Activated T-cell treated with anti-CD3 and anti-CD28 coated beads for 1 hour (primary cell): ENCODE data around the gene SPATA24.
"Not testable (repeated sequence)": the region's sequence is repeated elsewhere in the genome, so short reads cannot be mapped to it uniquely, and the experiment has no call there.

Experiments
- DNase-seq: peaks from one replicate; pipeline ENCODE4 v3.0.0-alpha.2; 2020; ENCODE audit warnings: low read depth

Gene SPATA24

DNA sequence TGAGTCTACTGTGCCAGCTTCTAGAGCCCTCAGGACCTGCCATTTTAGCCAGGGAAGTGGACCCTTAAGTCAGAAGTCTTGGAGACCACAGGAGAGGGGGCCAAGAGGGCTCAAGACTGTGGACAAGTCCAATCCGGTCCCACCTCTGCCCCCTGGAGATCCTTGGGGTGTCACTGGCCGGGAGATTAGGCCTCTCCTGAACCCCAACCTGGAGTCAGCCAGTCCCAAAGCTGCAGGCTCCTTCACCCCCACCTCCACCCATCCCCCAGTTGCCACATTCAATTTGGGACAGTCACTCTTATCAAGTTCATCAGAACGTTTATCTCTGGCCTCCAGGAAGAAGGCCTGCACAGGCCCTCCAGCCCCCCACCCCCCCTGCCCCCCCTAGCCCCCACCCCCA is 21.1 kb downstream of the SPATA24 start:
- DNase-seq, result no peak

DNA sequence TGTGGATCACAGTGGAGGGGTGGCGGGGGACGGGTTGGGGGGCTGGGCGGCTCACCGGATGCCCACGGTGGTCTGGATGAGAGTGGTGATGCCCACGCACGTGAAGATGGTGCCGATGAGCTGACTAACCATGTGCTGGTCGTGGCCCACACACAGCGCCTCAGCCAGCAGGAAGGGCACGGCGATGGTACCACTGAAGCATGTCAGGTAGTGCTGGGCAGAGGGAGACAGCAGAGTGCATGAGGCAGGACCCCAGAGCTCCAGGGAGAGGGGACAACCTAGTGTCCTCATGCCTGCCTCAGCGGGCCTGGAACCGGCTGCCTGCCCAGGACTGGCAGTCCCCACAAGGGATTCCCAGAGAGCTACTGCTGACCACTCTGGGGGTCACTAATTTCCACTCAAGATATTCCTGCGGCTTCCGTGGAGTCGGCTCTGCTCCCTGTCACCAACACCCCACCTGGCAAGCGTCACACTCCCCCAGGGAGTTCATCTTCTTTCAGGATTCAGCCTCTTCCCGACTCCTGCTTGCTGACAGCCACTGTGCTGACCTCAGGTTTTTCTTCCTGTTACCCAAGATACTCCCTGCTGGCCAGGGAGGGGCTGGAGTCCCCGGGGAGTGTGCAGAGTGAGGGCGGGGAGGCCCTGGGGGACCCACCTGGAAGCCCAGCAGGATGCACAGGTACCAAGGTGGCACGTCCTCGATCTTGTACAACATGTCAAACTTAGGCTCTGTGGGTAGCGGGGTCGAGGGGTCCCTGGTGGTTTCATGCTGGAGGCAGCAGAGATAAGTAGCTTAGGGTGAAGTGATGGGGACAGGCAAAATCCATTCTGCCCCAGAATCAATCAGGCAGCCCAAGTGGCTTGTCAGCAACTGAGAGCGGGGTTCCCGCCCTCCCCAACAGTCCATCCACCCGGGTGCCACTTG is 21.8 kb downstream of the SPATA24 start:
- no peak for DNase-seq

DNA sequence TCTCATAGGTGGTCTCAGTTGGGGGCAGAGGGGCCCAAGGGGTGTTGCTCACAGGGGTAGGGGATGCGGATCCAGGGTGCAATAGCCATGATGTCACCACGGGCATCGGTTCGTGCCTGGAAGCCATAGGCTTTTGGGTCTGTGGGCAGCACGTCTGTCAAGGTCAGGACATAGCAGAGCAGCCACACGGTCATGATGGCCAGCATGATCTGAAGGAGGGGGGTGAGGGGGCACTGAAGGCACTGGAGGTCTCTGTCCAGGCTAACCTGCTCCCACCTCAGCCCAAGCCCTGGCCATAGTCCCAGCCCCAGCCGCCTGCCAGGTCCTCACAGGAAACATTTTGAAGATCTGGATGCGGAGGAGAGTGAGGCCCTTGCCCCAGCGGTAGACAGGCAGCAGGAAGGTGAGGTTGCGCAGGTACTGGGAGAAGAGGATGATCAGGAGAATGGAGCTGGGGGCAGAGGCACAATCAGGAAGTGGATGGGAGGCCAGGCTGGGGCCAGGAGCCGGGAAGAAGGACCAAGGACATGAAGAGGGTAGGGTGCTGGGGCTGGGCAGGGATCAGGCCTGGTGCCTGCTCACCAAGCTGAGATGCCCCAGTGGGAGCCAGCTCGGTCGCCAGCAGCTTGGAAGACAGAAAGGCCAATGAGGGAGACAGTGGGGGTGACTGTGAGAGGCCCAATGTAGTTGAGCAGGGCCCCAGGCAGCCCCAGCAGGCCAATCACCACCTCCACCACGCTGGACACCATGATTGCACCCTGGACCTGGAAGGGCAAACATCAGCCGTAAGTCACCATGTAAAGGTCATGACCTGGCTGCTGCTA is 24.1 kb downstream of the SPATA24 start:
- DNase-seq, result no peak

DNA sequence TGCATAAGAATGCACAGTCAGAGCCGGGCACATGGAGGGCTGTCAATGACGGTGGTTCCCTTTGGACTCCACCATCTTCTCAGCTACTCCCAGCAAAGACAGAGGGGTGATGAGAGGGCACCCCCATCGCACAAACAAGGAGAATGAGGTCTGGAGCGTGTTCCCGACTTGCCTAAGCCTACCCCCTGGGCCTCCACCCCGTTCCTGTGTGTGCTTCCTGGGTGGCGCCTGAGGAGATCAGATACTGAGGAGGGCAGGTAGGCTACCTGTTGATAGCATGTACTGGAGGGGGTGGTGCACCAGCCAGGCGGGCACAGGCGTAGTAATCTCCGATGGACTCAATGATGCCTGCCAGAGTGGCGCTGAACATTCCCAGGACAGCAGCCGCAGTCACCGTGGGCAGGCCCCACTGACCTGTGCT is 24.9 kb downstream of the SPATA24 start:
- DNase-seq, result no peak

DNA sequence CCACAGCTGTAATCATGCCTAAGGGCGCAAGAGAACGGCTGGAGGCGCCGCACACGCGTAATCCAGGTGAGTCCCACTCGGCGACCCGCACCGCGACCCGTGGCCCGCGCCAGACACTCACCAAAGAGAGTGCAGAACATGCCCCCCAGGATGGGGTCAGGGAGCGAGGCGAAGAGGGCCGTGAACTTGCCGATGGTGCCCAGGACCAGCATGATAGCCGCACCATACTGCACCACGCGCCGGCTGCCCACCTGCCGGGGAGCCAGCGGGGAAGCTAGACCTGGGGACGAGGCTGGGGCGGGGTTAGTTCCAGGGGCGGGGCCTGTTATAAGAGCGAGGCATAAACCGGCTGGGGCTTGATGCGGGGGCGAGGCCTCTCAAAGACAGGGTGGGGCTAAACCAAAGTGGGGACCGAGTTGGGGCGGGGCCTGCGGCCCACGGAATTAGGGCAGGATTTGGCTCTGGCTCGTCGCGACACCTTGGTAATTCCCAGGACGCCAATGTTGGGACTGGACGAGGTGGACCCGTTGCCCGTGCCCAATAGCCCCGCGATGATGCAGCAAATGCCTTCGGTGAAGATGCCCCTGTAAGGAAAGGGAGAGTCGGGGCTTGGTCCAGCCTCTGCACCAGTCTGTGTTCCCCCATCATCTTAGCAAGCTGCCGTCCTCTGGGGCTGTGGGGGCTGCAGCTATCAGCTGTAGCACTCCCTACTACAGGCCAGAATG is 25.6 kb downstream of the SPATA24 start:
- DNase-seq, result no peak

DNA sequence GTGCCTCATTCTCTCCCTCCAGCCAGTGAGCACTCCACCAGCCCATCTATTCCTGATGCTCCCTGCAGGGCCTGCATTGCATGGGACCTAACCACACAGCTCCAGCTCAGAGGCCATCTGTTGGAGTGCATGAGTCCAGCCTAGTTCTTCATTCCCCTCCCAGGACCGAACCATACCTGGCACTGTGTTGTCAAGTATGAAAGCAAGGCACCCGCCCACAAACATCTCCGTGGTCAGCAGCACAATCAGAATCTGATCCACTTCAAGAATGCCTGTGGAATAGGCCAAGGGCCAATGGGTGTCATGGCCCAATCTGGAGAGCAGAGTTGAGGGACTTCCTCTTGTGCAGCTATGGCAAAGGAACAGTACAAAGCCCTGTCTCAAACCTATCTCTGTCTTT is 26.7 kb downstream of the SPATA24 start:
- no peak for DNase-seq

DNA sequence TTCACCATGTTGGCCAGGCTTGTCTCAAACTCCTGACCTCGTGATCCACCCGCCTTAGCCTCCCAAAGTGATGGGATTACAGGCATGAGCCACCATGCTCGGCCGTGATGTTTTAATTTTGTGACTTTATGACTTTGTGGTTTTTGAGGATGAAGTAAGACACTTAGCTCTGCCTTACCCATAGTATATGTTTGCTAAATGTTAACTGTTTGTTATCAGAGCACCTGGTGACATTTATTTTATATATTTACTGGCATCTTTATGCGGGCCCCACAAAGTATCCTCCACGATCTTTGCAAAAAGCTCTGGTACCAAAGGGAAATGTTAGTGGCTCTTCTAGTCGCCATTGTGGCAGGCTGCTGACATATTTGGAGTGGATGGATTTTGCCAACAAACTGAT is 27.5 kb downstream of the SPATA24 start:
- DNase-seq, result no peak

DNA sequence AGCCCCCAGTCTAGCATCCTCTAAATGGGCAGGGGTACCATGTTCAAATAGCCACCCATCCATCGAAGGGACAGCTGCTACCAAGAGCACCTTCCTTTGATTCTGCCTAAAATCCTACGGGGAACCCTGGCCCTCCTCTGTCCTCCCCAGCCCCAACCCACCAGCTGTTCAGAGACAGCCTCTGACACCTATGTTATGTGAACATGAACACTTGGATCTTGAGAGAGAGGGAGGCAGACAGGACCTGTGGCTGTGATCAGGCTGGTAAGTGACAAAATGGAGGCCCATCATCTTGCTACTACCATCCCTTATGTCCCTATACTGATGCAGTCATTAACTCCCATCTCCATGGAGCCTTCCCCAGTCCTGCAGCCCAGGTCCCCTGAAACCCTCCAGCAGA is 29.0 kb downstream of the SPATA24 start:
- DNase-seq, result no peak

DNA sequence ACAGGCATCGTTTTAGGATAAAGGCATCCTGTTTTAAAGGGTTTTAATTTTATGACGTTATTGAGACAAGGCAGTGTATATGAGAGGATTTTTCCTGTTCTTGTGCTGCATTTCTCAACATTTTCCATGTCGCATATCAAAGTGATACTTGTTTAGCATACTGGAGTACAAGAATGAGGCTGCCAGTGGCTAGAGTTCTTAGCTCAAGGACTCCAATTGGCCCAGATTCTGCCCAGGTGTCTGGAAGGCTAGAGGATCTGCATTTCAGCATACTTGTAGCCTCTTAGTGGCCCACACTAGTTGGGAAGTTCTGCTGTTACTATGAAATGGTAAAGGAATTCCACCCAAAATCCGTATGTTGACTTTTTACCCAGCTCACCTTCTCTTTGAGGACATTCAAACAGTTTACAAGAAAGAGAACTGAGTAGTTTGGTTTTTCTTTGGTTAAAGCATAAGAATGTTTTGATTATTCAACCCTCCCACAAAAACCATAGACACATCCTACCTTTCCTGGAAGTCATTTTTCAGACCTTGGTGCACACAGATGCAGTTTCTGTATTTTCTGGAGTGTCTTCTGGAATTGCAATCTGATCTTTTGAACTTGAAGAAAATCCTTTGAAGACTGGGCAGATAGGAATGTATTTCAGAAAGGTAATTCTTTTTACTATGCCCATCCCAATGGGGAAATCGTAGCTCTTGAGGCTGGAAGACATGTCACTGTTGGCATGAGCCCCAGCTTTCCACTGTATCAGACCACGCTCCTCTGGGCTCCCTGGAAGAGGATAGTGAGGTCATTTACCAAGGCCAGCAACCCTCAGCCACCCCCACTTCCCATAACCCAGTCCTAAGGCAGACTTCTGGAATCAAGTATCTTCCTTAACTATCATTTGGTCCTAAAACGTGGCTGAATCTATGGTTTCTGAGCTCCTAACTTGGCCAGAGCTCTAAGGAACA is 32.1 kb downstream of the SPATA24 start:
- no peak for DNase-seq

DNA sequence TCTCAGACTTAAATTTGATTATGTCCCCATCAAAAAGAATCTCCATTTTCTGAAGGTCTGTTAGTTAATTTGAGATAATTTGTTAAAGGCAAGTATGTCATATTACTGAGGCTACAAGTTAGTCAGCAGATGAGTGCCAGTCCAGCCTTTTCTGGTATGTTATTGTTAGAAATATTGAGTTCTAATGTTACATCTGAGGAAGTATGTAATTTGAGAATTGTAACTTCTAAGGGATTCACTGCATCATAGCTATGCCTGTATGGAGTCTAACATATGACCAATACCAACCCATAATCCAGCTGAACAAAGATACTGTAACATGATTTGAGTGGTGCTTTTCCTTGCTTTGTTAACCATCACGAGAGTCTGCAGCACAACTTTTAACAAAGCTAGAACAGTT is 34.7 kb downstream of the SPATA24 start:
- DNase-seq, result no peak

DNA sequence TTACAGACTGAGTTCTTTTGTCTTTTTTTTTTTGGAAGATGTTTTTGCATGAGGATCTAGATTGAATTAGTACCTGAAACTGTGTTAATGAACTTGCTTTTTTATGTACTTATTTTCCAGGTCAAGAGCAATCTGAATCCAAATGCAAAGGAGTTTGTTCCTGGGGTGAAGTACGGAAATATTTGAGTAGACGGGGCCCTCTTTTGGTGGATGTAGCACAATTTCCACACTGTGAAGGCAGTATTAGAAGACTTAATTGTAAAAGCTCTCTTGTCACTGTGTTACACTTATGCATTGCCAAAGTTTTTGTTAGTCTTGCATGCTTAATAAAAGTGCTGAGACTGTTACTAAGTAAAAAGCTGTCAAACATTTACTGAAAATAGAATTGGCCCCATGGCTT is 35.3 kb downstream of the SPATA24 start:
- no peak for DNase-seq

DNA sequence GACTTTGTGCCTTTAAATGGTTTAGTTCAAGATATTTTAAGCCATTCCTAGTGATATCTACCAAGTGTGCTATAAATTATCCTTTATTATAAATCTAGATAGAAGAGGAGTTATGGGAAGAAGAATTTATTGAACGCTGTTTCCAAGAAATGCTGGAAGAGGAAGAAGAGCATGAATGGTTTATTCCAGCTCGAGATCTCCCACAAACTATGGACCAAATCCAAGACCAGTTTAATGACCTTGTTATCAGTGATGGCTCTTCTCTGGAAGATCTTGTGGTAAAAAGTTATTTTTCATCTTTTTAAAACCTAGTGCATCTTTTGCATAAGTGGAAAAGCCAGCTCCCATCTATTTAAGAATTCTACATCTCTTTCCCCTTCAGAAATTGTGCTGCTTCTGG is 39.4 kb downstream of the SPATA24 start:
- DNase-seq, result no peak

DNA sequence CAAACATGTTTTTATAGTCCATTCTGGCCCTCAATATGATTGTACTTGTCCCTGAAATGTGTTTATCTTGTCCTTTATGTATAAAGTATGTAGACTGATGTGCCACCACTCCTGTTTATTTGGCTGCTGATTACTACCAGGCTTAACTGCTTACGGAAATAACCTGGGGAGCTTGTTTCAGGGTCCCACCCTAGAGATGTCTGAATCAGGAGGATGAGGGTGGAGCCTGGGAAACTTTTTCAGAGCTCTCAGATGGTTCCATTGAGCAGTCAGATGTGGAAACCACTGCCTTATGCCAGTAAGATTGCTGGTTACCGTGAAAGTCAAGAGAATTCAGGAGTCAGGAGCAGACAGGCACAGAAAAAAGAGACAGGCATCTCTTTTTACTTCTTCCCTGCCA is 40.0 kb downstream of the SPATA24 start:
- DNase-seq, result no peak

DNA sequence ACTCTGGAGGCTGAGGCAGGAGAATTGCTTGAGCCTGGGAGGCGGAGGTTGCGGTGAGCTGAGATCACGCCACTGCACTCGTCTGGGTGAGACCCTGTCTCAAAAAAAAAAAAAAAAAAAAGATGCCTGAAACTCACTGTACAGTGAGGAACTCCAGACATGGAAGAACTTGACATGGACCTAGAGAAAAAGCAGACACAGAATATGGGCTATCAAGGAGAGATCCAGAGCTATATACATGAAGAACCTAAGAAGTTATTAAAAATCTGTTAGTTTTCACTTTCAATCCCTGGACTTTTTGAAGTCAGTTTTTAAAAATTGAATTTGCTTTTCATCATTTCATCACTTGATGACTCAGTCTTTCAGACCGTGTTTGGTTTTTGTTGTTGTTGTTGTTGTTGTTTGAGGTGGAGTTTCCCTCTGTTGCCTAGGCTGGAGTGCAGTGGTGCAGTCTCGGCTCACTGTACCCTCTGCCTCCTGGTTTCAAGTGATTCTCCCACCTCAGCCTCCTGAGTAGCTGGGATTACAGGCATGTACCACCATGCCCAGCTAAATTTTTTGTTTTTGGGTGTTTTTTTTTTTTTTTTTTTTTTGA is 42.0 kb downstream of the SPATA24 start:
- DNase-seq, result no peak

DNA sequence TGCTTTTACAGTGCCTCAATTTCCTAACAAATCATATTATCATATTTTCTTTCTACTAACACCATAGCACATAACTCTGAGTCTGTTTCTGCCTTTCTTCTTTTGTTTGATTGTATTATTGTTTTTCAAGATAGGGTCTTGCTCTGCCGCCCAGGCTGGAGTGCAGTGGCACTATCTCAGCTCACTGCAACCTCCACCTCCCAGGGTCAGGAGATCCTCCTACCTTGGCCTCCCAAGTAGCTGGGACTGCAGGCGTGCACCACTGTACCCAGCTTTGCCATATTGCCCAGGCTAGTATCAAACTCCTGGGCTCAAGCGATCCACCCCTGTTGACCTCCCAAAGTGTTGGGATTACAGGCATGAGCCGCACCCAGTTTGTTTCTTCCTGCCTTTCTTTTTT is 43.5 kb downstream of the SPATA24 start:
- DNase-seq, result no peak

DNA sequence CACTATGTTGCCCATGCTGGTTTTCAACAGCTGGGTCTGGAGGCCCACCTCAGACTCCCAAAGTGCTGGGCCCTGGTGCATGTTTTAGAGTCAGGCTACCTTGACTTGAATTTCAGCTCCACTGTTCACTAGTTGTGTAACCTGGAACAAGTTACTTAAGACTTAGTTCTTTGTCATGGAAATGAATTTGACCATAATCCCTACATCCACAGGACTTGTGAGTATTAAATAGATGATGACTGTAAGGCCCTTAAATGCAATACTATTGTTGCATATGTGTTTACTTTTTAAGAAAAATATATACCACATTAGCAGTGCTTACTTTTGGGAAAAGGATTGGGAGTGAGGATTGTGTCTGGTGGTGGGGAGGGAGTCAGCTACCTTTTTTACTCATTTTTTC is 45.8 kb downstream of the SPATA24 start:
- DNase-seq, result no peak

DNA sequence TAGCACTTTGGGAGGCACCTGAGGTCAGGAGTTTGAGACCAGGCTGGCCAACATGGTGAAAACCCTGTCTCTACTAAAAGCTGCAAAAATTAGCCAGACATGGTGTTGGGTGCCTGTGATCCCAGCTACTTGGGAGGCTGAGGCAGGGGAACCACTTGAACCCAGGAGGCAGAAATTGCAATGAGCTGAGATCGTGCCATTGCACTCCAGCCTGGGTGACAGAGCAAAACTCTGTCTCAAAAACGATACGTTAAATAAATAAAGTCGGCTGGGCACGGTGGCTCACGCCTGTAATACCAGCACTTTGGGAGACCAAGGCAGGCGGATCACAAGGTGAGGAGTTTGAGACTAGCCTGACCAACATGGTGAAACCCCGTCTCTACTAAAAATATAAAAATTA is 48.0 kb downstream of the SPATA24 start:
- not testable (repeated sequence) for DNase-seq

DNA sequence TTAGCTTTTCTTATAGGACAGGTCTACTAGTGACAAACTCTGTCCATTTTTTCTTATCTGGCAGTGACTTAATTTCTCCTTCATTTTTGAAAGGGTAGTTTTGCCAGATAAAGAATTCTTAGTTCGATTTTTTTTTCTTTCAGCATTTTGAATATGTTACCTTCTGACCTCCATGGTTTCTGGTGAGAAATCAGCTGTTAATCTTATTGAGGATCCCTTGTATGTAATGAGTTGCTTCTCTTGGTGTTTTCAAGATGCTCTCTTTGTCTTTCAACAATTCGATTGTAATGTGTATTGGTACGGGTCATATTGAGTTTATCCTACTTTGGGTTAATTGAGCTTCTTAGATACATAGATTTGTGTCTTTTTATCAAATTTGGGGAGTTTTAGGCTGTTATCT is 49.7 kb downstream of the SPATA24 start:
- no peak for DNase-seq

DNA sequence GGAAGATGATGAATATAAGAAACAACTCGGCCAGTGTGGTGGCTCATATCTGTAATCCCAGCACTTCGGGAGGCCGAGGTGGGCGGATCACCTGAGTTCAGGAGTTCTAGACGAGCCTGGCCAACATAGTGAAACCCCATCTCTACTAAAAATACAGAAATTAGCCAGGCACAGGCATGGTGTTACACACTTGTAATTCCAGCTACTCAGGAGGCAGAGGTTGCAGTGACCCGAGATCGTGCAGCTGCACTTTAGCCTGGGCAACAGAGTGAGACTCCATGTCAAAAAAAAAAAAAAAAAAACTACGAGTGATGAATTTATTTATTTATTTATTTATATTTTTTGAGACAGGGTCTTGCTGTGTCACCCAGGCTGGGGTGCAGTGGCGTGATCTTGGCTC is 56.0 kb downstream of the SPATA24 start:
- not testable (repeated sequence) for DNase-seq
